ENCODE data around the gene LARP1B. TPM values are rescaled to one million over a fixed set of nuclear protein-coding genes. Genes with fewer than 3 reads are reported as not detected.

The LARP1B gene
- total RNA-seq, 3 donors from 2014 or later, result 25.9 to 30.2 (median 27.5) TPM

GRCh38 chr4:128225148-128225547 is 164.0 kb downstream of the LARP1B start:
- no peak for TF ChIP-seq CTCF (IDR thresholded peaks at IDR 0.05)
- Histone ChIP-seq H3K36me3 (ENCODE audit: low read depth) (no peaks in the 10 kb centered on the region), H3K4me1 (ENCODE audit: low read depth) (no peaks in the 10 kb centered on the region), H3K9me3 (no peaks in the 10 kb centered on the region), H3K4me3 (no peak overlapping the region)
- ATAC-seq (no peak), DNase-seq (no peak)
- intact Hi-C loops (cut with DNase I, micrococcal nuclease), result no loop called here

GRCh38 chr4:128227991-128228571 is 167.0 kb downstream of the LARP1B start:
- ATAC-seq (no peak), DNase-seq (no peak)
- no peak for TF ChIP-seq CTCF (IDR thresholded peaks at IDR 0.05)
- H3K36me3 ChIP-seq (ENCODE audit: low read depth), result no peaks in the 10 kb centered on the region
- no peaks in the 10 kb centered on the region for H3K4me1 ChIP-seq (ENCODE audit: low read depth)
- no peaks in the 10 kb centered on the region for H3K9me3 ChIP-seq
- no peak overlapping the region for H3K4me3 ChIP-seq
- intact Hi-C loops (cut with DNase I, micrococcal nuclease), result no loop called here

GRCh38 chr4:128228845-128229795 is 168.0 kb downstream of the LARP1B start:
- DNase-seq (no peak), ATAC-seq (no peak)
- no peaks in the 10 kb centered on the region for H3K36me3 ChIP-seq (ENCODE audit: low read depth)
- no peaks in the 10 kb centered on the region for H3K4me1 ChIP-seq (ENCODE audit: low read depth)
- intact Hi-C loops (cut with DNase I, micrococcal nuclease), result no loop called here
- no peaks in the 10 kb centered on the region for H3K9me3 ChIP-seq
- TF ChIP-seq CTCF (IDR thresholded peaks at IDR 0.05), result no peak
- no peak overlapping the region for H3K4me3 ChIP-seq

- intact Hi-C loops (cut with DNase I, micrococcal nuclease), result no loop called here
- no peak for TF ChIP-seq CTCF (IDR thresholded peaks at IDR 0.05)
- Histone ChIP-seq H3K4me3 (no peak overlapping the region), H3K36me3 (ENCODE audit: low read depth) (no peaks in the 10 kb centered on the region), H3K4me1 (ENCODE audit: low read depth) (no peaks in the 10 kb centered on the region), H3K9me3 (no peaks in the 10 kb centered on the region)
- DNase-seq (no peak), ATAC-seq (no peak)
These were observed 171.6 kb downstream of the LARP1B start for GRCh38 chr4:128232719-128233118.

GRCh38 chr4:128234836-128235235 is 173.7 kb downstream of the LARP1B start:
- no peak for ATAC-seq
- H3K9me3 ChIP-seq, result no peaks in the 10 kb centered on the region
- intact Hi-C loops (cut with DNase I, micrococcal nuclease), result no loop called here
- no peak overlapping the region for H3K4me3 ChIP-seq
- TF ChIP-seq CTCF (IDR thresholded peaks at IDR 0.05), result no peak
- DNase-seq, result no peak
- H3K36me3 ChIP-seq (ENCODE audit: low read depth), result no peaks in the 10 kb centered on the region
- no peaks in the 10 kb centered on the region for H3K4me1 ChIP-seq (ENCODE audit: low read depth)
